ENCODE data around the gene SLC25A25.

SLC25A25 gene

GRCh38 chr9:128145536-128145935 lies 77.5 kb downstream of the SLC25A25 start:
- TF ChIP-seq CTCF (conservative IDR thresholded peaks at IDR 0.05; ENCODE audit: low read length), result no peak
- no peak overlapping the region for H3K4me3 ChIP-seq (ENCODE audit: low read length)
- no peak for DNase-seq (ENCODE audit: low read depth)

GRCh38 chr9:128145951-128146351 lies 77.9 kb downstream of the SLC25A25 start:
- DNase-seq (ENCODE audit: low read depth), result no peak
- H3K4me3 ChIP-seq (ENCODE audit: low read length), result no peak overlapping the region
- no peak for TF ChIP-seq CTCF (conservative IDR thresholded peaks at IDR 0.05; ENCODE audit: low read length)

- no peak for DNase-seq (ENCODE audit: low read depth)
- no peak for TF ChIP-seq CTCF (conservative IDR thresholded peaks at IDR 0.05; ENCODE audit: low read length)
- no peak overlapping the region for H3K4me3 ChIP-seq (ENCODE audit: low read length)
Observed at GRCh38 chr9:128146591-128147120, 78.6 kb downstream of the SLC25A25 start.

GRCh38 chr9:128148509-128149000 lies 80.5 kb downstream of the SLC25A25 start:
- TF ChIP-seq CTCF (conservative IDR thresholded peaks at IDR 0.05; ENCODE audit: low read length), result no peak
- no peak for DNase-seq (ENCODE audit: low read depth)
- no peak overlapping the region for H3K4me3 ChIP-seq (ENCODE audit: low read length)

GRCh38 chr9:128149001-128149701 lies 81.1 kb downstream of the SLC25A25 start, which contains the start of gene LCN2:
Gene LCN2, plus strand, starts transcription at chr9:128149453. Its CDS starts 73 bp downstream, at chr9:128149526.
- no peak within 1 kb of the TSS for H3K4me3 ChIP-seq (ENCODE audit: low read length)
- TF ChIP-seq CTCF (conservative IDR thresholded peaks at IDR 0.05; ENCODE audit: low read length), result no peak
- DNase-seq (ENCODE audit: low read depth), result no peak

- no peak for TF ChIP-seq CTCF (conservative IDR thresholded peaks at IDR 0.05; ENCODE audit: low read length)
- DNase-seq (ENCODE audit: low read depth), result no peak
- no peak overlapping the region for H3K4me3 ChIP-seq (ENCODE audit: low read length)
Observed at GRCh38 chr9:128149951-128150593, 82.0 kb downstream of the SLC25A25 start.
